ENCODE measurements around the gene PRDX6. TPM values are rescaled to one million over a fixed set of nuclear protein-coding genes. Genes with fewer than 3 reads are reported as not detected.
"Not testable (repeated sequence)": the region's sequence is repeated elsewhere in the genome, so short reads cannot be mapped to it uniquely, and the experiment has no call there.

PRDX6 gene
- total RNA-seq, 1 donor from 2014 or later: 148 TPM

DNA sequence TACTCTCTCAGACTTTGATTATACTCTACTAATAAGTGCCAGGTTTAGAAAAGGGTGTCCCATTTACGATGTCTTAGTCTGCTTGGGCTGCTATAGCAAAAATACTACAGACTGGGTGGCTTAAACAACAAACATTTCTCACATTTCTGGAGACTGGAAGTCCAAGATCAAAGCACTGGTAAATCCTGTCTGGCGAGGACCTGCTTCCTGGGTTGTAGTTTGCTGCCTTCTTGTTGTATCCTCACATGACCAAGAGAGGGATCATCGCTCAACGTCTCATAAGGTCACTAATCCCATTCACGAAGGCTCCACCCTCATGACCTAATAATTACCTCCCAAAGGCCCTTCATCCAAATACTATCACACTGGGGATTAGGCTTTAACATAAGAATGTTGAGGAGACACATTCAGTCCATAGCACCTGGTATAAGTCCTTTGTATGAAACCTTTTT, 12.0 kb downstream of the PRDX6 start:
- Mint-ChIP-seq H3K4me3 (ENCODE audit: unreplicated experiment) (no peak overlapping the region), H3K27me3 (ENCODE audit: unreplicated experiment) (no peaks in the 10 kb centered on the region), H3K27ac (ENCODE audit: unreplicated experiment) (no peak overlapping the region), H3K36me3 (ENCODE audit: unreplicated experiment) (peaks cover 52% of the 10 kb centered on the region), H3K9me3 (ENCODE audit: unreplicated experiment) (peaks cover 6% of the 10 kb centered on the region), H3K4me1 (ENCODE audit: unreplicated experiment) (no peaks in the 10 kb centered on the region)
- TF ChIP-seq, protein P1, sequence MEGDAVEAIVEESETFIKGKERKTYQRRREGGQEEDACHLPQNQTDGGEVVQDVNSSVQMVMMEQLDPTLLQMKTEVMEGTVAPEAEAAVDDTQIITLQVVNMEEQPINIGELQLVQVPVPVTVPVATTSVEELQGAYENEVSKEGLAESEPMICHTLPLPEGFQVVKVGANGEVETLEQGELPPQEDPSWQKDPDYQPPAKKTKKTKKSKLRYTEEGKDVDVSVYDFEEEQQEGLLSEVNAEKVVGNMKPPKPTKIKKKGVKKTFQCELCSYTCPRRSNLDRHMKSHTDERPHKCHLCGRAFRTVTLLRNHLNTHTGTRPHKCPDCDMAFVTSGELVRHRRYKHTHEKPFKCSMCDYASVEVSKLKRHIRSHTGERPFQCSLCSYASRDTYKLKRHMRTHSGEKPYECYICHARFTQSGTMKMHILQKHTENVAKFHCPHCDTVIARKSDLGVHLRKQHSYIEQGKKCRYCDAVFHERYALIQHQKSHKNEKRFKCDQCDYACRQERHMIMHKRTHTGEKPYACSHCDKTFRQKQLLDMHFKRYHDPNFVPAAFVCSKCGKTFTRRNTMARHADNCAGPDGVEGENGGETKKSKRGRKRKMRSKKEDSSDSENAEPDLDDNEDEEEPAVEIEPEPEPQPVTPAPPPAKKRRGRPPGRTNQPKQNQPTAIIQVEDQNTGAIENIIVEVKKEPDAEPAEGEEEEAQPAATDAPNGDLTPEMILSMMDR (IDR thresholded peaks at IDR 0.05): no peak
- no peak for DNase-seq (ENCODE audit: extremely low spot score, unreplicated experiment)

DNA sequence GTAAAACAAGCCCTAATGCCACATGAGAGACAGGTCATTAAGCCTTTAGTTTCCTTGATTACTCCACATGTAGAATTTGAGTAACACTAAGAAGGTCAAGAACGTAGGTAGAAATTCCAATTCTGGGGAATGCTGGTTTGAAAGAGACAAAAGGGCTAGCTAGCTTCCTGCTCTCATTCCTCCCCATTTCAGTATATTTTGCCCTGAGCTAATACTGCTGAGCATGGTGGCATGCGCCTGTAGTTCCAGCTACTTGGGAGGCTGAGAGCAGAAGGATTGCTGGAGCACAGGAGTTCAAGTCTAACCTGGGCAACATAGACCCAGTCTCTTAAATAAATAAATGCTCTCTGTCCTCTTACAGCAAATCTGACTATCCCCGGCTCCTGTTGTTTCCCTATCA, 12.8 kb downstream of the PRDX6 start:
- Mint-ChIP-seq H3K27me3 (ENCODE audit: unreplicated experiment) (no peaks in the 10 kb centered on the region), H3K27ac (ENCODE audit: unreplicated experiment) (no peak overlapping the region), H3K36me3 (ENCODE audit: unreplicated experiment) (peaks cover 45% of the 10 kb centered on the region), H3K4me1 (ENCODE audit: unreplicated experiment) (no peaks in the 10 kb centered on the region), H3K4me3 (ENCODE audit: unreplicated experiment) (no peak overlapping the region), H3K9me3 (ENCODE audit: unreplicated experiment) (peaks cover 6% of the 10 kb centered on the region)
- no peak for DNase-seq (ENCODE audit: extremely low spot score, unreplicated experiment)
- TF ChIP-seq, protein P1 (IDR thresholded peaks at IDR 0.05): no peak

DNA sequence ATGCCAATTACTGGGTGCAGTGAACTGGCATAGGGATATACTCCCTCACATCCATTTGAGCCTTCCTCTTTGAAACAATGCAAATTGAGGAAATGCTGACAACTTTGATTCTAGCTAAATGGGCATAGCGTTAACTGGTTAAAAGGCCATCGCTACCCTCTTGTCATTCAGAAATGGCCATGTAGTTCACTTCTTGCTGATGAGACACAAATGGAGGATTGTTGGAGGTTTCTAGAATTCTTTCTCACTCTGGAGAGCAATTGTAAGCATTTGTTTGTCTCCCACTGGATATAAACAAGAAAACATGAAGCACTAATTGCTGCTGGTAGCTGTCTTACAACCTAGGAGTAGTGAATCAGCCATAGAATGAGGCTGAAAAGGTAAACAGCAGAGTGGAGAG, 14.4 kb downstream of the PRDX6 start:
- Mint-ChIP-seq H3K27me3 (ENCODE audit: unreplicated experiment) (no peaks in the 10 kb centered on the region), H3K4me1 (ENCODE audit: unreplicated experiment) (no peaks in the 10 kb centered on the region), H3K4me3 (ENCODE audit: unreplicated experiment) (no peak overlapping the region), H3K27ac (ENCODE audit: unreplicated experiment) (no peak overlapping the region), H3K9me3 (ENCODE audit: unreplicated experiment) (peaks cover 6% of the 10 kb centered on the region), H3K36me3 (ENCODE audit: unreplicated experiment) (peaks cover 30% of the 10 kb centered on the region)
- DNase-seq (ENCODE audit: extremely low spot score, unreplicated experiment): no peak
- TF ChIP-seq, protein P1 (IDR thresholded peaks at IDR 0.05): no peak

DNA sequence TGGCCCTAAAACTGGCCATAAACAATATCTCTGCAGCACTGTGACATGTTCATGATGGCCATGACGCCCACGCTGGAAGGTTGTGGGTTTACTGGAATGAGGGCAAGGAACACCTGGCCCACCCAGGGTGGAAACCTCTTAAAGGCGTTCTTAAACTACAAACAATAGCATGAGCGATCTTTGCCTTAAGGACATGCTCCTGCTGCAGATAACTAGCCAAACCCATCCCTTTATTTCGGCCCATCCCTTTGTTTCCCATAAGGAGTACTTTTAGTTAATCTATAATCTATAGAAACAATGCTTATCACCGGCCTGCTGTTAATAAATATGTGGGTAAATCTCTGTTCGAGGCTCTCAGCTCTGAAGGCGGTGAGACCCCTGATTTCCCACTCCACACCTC, 16.0 kb downstream of the PRDX6 start:
- H3K27ac Mint-ChIP-seq (ENCODE audit: unreplicated experiment); H3K4me1 Mint-ChIP-seq (ENCODE audit: unreplicated experiment); H3K27me3 Mint-ChIP-seq (ENCODE audit: unreplicated experiment); H3K4me3 Mint-ChIP-seq (ENCODE audit: unreplicated experiment); DNase-seq (ENCODE audit: extremely low spot score, unreplicated experiment); H3K9me3 Mint-ChIP-seq (ENCODE audit: unreplicated experiment): not testable (repeated sequence)
- peaks cover 16% of the 10 kb centered on the region for H3K36me3 Mint-ChIP-seq (ENCODE audit: unreplicated experiment)

DNA sequence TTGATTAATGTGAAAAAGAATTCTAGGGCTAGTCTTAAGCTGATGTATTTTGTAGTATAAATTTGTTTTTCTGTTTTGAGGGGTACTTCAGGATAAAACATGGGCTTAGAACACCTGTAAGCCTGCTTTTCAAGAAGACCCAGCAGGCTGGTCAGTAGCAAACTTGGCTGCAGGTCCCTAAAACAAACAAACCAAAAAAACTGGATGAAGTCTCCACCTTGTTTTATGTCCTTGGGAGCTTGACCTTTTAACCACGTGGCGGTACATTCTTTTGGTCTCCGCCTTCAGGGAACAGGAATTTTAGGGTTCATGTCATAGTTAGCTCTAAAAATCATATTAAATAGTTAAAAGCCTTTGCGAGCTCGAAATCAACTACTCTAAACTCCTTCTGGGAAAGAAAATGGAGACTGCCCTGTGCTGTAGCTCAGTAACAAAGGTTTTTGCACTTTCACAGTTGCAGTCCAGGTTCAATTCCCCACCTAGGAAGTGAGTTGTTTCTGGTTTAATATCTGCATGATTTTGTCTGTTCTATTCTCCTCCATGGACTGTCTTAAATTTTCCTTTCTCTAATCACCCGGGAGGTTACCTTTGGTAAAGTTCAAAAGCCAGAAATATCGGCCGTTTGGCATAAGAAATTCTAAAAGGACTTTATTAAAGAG, 18.6 kb downstream of the PRDX6 start:
- Mint-ChIP-seq H3K9me3 (ENCODE audit: unreplicated experiment) (peaks cover 6% of the 10 kb centered on the region), H3K27me3 (ENCODE audit: unreplicated experiment) (no peaks in the 10 kb centered on the region), H3K4me1 (ENCODE audit: unreplicated experiment) (no peaks in the 10 kb centered on the region), H3K4me3 (ENCODE audit: unreplicated experiment) (no peak overlapping the region), H3K36me3 (ENCODE audit: unreplicated experiment) (peaks cover 3% of the 10 kb centered on the region), H3K27ac (ENCODE audit: unreplicated experiment) (no peak overlapping the region)
- TF ChIP-seq, protein P1 (IDR thresholded peaks at IDR 0.05): no peak
- DNase-seq (ENCODE audit: extremely low spot score, unreplicated experiment): no peak
